NAMALWA (cell line): ENCODE data around the gene CHAC1.

ENCODE experiments used
- DNase-seq: peaks from one replicate; pipeline ENCODE4 v3.0.0-alpha.2; 2015; ENCODE audit warnings: low spot score

The CHAC1 gene

GRCh38 chr15:40937762-40938535 lies 15.3 kb upstream of the CHAC1 start:
- DNase-seq, result peak; percentile 38

GRCh38 chr15:40938536-40938870 lies 14.8 kb upstream of the CHAC1 start:
- no peak for DNase-seq

GRCh38 chr15:40940296-40940801 lies 12.9 kb upstream of the CHAC1 start:
- peak; percentile 25 for DNase-seq

- no peak for DNase-seq
These were observed 12.2 kb upstream of the CHAC1 start for GRCh38 chr15:40941068-40941527.

- peak; percentile 81 for DNase-seq
These were observed 11.5 kb upstream of the CHAC1 start for GRCh38 chr15:40941528-40942336.

- DNase-seq, result peak; percentile 34
These were observed 10.9 kb upstream of the CHAC1 start for GRCh38 chr15:40942337-40942854.

- DNase-seq, result no peak
These were observed 10.4 kb upstream of the CHAC1 start for GRCh38 chr15:40942878-40943277.

- no peak for DNase-seq
These were observed 9.4 kb upstream of the CHAC1 start for GRCh38 chr15:40943764-40944365.

- DNase-seq, result no peak
These were observed 8.6 kb upstream of the CHAC1 start for GRCh38 chr15:40944510-40945296.

- DNase-seq, result no peak
These were observed 4.4 kb upstream of the CHAC1 start for GRCh38 chr15:40948706-40949473.

GRCh38 chr15:40949756-40950207 lies 3.5 kb upstream of the CHAC1 start:
- no peak for DNase-seq

- no peak for DNase-seq
These were observed 1.5 kb upstream of the CHAC1 start for GRCh38 chr15:40951764-40952163.

GRCh38 chr15:40952301-40952900 lies 870 bp upstream of the CHAC1 start:
- no peak for DNase-seq

- DNase-seq, result no peak
These were observed 423 bp downstream of the CHAC1 start for GRCh38 chr15:40953713-40954074.

GRCh38 chr15:40954158-40954848 lies 1.0 kb downstream of the CHAC1 start:
- DNase-seq, result peak; percentile 57

GRCh38 chr15:40955141-40955903 lies 2.1 kb downstream of the CHAC1 start:
- DNase-seq, result no peak

GRCh38 chr15:40955930-40956540 lies 2.8 kb downstream of the CHAC1 start:
- no peak for DNase-seq

GRCh38 chr15:40956541-40956982 lies 3.3 kb downstream of the CHAC1 start:
- DNase-seq, result no peak
